GOT3 (cell line): ENCODE measurements around the gene DHRS13.
"Not testable (repeated sequence)": the region's sequence is repeated elsewhere in the genome, so short reads cannot be mapped to it uniquely, and the experiment has no call there.

ENCODE experiments used
- DNase-seq: peaks from one replicate; lab custom pipeline; 2025; ENCODE audit warnings: mixed read lengths; lab: John Stamatoyannopoulos, UW

Gene DHRS13

DNA sequence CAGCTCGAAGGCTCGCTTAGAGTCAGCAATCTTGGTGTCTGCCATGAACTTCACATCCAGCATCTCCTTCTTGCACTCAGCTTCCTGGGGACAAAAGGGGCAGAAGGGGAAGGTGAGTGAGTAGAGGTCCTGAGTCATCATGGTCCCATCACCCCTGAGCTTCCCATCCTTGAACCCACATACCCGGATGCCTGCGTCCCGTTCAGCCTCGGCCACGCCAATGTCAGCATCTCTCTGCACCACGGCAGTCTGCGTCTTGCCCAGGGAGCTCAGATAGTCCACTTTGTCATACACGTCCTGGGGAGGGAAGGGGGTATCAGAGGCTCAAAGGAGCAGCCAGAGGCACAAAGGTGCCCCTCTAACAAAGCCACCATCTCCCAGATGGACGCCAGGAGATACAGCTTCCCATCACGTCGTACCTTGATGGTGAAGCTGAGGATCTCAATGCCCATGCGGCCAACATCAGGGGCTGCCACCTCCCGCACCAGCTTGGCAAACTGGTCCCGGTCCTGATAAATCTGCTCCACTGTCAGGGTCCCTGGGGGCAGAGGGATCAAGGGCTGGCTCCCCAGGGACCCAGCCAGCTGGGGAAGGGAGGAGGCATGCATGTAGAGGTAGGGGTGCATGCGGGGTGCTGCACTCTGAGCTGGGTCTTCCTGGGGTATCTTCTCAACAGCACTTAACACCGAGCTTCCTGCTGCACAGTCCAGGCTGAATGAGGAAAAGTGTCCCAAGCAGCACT lies 20.6 kb downstream of the DHRS13 start:
- DNase-seq: no peak

DNA sequence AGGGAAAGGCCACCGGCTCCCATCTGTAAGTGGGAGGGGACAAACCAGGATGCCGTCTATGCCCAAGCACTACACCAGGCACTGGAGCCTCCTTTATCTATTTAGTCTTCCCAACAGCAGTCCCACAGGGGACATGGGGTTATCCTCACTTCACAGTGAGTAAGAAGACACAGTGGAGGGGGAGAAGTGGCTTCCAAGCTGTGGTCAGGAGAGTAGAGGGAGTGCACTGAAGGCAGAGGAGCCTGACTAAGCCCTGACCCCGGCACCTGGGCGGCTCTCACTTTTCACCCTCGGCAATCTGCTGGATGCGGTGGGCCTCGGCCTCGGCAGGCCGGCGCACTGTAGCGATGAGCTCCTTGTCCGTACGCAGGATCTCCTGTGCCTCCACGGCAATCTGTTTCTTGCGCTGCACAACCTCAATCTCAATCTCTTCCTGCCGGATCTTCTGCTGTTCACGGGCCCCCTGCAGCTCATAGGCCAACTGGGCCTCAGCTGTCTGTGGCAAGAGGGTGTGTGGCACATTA lies 21.3 kb downstream of the DHRS13 start:
- DNase-seq: no peak

DNA sequence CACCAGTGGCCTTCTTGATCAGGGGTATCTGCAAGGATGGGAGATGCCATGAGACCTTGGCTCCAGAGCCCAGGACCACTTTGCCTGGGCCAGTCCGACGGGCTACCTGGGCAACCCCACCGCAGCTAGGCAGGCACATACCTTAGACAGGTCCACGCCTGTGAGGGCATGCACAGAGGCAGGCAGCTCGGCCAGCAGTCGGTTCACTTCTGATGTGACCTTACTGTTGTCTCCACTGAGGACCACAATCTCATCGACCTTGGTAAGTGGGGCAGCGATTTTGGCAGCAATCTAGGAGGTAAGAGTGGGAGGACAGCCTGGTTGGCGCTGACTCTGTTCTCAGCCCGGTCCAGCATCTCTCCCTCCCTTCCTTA lies 22.3 kb downstream of the DHRS13 start:
- no peak for DNase-seq

- no peak for DNase-seq
Observed at GRCh38 chr17:28879886-28880571, 22.9 kb downstream of the DHRS13 start.

DNA sequence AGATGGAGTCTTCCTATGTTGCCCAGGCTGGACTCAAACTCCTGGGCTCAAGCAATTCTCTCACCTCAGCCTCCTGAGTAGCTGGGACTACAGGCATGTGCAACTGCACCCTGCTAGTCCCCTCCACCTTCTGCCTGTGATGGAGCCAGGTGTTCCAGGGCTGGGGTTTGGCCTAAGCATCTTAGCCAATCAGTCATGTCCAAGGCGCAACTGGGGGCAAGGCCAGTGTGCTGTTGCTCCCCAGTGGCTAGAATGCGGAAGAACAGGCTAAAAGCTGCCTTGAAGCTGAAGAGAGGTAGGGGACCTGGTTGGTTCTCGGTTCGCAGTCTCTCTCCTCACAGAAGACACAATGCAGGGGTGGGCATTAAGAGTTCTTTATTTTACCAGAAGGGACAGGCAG lies 23.9 kb downstream of the DHRS13 start:
- no peak for DNase-seq

- no peak for DNase-seq
Observed at GRCh38 chr17:28878158-28878910, 24.5 kb downstream of the DHRS13 start.

DNA sequence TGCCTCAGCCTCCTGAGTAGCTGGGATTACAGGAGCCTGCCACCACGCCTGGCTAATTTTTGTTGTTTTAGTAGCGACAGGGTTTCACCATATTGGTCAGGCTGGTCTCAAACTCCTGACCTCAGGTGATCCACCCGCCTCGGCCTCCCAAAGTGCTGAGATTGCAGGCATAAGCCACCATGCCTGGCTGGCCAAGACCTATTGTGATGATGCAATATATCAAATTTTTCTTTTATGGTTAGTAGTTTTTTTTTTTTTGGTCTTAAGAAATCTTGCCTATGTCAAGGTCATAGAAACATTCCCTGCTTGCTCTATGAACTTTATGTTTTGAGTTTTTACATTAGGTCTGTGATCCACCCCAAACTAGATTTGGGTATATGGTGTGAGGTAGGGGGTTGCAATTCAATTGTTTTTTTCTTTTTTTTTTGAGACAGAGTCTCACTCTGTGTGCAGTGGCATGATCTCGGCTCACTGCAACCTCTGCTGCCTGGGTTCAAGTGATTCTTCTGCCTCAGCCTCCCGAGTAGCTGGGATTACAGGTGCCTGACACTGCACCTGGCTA lies 25.6 kb downstream of the DHRS13 start:
- not testable (repeated sequence) for DNase-seq

DNA sequence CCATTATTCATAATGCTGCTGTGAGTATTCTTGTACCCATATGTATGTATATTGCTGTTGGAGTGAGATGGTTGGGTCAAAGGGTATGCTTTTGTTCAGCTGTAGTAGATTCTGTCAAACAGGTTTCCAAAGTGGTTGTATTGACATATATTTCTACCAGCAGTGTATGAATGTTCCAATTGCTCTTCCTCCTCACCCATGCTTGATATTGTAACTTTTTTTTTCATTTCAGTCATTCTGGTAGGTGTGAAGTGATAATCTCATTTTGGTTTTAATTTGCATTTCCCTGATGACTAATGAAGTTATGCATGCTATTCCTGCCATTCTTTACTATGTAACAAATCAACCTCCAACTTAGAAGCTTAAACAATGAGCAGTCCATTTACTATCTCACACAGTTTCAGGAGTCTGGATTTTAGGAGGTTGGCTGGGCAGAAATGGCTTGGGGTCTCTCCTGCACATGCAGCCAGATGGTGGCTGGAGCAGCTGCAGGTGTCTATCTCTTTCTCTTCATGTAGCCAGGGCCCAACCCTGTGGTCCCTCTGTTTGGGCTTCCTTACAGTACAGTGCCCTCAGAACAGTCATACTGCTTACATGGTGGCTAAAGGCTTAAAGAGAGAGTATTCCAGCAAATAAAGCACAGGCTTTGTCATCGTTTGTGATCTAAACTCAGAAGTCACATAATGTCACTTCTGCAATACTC lies 26.9 kb downstream of the DHRS13 start:
- no peak for DNase-seq

DNA sequence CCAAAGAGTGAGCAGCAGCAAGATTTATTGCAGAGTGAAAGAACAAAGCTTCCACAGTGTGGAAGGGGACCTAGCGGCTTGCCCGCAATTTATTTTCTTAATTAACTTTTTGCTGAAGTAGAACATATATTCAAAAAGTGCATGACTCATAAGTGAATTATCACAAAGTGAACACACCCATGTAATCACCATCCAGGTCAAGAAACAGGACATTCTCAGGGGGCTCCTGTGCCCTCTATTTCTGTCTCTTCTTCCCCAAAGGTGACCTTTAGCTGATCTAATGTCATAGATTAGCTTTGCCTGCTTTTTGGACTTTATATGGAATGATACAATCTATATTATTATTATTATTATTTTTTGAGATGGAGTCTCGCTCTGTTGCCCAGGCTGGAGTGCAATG lies 28.1 kb downstream of the DHRS13 start:
- no peak for DNase-seq

- no peak for DNase-seq
Observed at GRCh38 chr17:28873839-28874238, 29.0 kb downstream of the DHRS13 start.

DNA sequence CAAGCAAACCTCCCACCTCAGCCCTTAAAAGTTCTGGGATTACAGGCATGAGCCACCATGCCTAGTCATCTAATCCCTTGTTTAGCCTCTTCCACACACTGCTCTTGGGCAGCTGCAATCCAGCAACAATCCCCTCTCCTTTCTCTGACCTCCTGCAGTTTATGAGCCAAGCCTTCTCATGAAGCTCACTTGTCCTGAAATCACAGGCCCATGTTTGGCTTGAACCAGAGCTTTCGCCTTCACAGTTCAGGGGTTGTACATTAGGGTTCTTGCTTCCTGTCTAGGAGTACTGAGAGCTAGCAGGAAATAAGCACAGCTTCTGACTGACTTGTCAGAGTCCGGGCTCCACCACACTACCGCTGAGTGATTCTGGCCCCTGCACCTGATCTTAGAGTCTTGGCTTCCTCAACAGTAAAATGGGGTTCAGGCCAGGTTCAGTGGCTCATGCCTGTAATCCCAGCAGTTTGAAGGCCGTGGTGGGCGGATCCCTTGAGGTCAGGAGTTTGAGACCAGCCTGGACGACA lies 31.8 kb downstream of the DHRS13 start:
- DNase-seq: no peak

DNA sequence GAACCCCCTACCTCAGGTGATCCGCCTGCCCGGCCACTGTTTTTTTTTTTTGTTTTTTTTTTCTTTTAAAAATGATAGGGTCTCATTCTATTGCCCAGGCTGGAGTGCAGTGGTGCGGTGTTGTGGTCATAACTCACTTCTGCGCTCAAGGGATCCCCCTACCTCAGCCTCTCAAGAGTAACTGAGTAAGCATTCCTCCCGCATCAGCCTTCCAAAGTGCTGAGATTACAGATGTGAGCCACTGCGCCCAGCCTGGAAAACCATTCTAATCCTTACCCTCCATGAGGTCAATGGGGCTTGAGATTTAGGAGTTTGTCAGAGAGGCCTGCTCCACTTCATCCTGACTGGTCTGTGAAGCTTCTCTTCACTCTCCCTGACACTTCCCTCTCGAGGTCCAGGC lies 35.6 kb downstream of the DHRS13 start:
- DNase-seq: no peak

GRCh38 chr17:28865946-28866752 lies 36.7 kb downstream of the DHRS13 start:
- DNase-seq: no peak

DNA sequence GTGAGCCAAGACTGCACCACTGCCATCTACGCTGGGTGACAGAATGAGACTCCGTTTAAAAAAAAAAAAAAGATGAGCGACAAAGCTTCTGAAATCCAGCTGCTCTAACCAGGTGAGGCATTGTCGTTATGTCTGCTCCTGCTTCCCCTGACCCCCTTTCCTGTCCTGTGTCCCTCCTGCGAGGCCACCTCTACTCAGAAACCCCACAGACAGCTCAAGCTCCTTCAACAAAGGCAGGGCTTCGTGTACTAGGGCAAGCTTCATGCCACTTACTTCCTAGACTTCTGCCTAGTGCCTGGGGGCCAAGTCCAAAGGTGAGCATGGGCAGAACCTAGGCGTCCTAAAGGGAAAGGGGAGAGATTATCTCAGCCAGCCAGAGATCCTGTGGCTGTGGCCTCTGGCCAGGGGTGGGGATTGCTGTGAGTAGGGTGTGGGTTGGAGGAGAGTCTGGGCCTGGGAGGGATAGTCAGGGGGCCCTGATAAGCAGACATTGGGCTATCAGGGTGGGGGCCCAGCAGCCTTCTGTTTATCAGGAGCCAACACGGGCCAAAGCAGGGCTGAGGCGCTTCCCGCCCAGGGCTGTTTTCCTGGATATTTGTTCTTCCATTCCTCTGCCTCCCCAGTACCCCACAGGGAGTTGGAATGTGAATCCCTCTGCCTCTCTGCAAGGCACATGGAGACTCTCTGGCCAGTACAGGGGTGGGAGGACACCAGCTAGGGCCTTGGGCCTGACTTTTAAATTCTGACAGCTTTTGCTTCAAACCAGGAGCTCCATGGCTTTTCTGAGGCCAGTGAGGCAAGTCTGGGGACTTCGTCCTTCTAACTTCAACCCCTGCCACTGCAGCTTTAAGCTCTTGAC lies 37.7 kb downstream of the DHRS13 start:
- no peak for DNase-seq

GRCh38 chr17:28863953-28864352 lies 38.9 kb downstream of the DHRS13 start:
- DNase-seq: no peak

DNA sequence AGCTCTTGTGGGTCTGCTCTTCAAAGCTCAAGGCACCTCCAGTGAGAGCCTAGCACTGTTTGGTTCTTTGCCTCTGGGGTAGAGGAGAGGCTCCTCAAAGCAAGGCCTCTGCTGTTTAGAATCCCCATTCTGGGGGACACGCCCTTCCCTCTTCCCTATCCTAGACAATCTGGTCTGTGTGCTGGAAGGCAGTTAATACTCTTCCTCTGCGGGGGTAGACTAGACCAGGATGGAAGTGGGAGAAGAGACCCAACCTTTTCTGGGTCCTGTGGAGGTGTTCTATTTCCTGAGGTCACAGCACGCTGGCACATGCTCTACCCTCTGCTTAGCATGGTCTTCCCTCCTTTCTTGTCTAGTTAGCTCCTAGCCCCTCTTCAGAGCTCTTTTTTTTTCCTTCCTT lies 40.3 kb downstream of the DHRS13 start:
- DNase-seq: no peak

GRCh38 chr17:28861393-28862203 lies 41.3 kb downstream of the DHRS13 start:
- no peak for DNase-seq

- DNase-seq: no peak
Observed at GRCh38 chr17:28860363-28860808, 42.5 kb downstream of the DHRS13 start.
